Activated T-cell treated with anti-CD3 and anti-CD28 coated beads, Interleukin-2, amount 50 U/mL, for 48 hours (primary cell): ENCODE measurements around the gene COBLL1.

ENCODE experiments used
- DNase-seq, 2 experiments: peaks; one replicate each; pipeline ENCODE4 v3.0.0-alpha.2; 2020

The COBLL1 gene

DNA sequence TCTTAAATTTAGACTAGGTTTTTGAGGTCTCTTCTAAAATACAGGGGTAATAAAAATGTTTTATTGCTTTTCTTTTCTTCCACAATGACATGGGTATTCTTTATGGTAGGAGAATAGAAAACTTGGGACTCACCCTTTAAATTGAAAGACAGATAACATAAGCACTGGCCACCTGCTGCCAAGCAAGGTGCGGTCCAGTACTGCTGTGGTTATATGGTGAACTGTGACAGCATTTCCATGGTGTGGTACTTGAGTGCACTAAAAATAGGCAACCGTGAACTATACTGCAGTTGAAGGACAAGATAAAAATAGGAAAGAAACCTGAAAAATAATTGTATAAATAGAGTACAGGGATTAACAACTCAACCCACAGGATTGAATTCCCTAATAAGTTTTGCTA lies 165.9 kb downstream of the COBLL1 start:
- no peak for DNase-seq

DNA sequence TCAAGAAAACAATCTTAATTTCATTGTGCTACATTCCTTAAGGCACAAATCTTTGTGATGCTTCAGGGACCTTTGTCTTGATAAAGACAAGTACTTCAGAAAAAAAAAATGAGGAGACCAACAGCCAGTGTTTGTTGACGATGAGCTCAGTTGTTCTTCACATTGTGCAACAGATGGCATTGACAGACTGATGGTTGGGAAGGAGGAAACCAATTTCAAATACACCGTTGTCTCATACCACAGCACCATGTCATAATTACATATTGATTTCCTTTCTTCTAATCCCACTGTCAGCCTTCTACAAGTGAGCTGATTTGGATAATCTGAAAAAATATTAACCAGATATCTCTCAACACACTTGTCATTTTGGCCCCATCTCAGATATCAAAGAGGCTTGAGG lies 166.6 kb downstream of the COBLL1 start:
- DNase-seq: no peak

DNA sequence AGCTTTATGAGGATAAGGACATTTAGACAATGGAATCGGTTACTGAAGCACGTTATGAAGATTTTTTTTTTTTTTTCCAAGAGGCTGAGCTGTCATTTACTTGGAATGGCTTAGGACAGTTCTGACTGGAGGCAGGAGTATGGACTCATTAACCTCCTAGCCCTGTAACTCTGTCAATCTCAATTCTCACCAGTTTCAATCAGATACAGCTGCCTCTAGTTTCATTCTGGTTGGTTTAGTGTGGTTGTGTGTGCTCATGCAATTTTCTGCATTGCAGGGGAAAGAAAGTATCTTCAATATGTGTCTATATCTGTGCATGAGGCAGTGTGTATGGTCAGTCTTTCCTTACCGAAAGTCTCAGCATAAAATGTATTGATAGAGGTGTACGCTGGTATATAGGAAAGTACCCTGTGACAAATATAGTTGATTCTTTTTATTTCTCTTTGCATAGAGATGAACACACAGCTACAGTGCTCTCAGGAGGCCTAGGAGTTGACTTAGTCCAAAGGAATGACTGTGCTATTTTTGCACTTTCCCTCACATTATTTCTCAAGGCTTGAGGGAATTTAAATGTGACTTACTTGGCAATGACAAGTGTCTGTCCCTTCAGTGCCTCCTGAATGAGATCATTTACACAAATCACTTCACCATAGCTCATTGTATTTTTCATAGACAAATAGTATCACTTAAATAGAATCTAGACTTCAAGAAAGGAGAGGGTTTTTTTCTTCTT lies 169.8 kb downstream of the COBLL1 start:
- DNase-seq: no peak

DNA sequence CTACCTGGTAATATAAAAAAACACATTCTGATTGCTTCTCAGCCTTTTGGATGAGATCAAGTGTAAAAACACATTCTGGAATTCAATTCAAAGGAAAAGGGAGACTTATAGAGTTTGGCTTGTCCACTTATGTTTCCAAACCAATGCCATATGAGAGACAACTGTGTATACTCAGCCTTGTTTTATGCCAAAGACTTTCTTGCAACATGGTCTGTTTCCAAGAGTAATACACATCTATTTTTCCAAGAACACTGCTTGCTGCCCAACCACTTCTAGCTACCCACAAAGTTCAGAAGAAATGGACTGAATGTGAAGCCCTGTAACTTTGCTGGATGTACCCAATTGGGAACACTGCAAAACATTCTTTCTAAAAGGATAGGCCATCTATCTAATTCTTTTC lies 172.3 kb downstream of the COBLL1 start:
- DNase-seq: no peak

DNA sequence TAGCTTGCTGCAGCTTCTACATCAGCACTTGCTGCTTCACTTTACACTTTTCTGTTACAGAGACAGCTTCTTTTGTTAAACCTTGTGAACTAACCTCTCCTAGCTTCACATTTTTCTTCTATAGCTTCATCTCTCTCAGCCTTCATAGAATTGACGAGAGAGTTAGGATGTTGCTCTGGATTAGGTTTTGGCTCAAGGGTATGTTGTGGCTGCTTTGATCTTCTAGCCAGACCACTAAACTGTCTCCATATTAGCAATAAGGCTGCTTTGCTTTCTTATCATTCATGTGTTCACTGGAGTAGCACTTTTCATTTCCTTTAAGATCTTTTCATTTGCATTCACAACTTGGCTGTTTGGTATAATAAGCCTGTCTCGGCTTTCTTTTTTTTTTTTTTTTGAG lies 174.1 kb downstream of the COBLL1 start:
- DNase-seq: no peak

DNA sequence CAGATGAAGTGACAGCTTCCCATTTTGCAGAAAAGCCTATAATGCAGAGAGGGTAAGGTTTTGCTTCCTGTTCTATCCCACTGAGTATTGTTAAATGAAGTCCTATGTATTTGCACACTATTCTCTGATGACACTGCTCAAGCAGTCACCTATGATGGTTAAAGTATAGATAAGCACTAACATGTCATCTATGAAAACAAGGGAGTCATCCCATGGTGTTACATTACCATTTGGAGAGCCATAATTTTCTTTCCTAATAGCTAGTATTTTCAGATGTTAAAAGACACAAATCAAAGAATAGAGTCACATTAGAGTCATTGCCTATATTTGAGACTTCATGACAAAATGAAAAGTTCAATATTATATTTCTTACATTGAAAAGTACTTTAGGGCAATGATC lies 177.6 kb downstream of the COBLL1 start:
- no peak for DNase-seq

DNA sequence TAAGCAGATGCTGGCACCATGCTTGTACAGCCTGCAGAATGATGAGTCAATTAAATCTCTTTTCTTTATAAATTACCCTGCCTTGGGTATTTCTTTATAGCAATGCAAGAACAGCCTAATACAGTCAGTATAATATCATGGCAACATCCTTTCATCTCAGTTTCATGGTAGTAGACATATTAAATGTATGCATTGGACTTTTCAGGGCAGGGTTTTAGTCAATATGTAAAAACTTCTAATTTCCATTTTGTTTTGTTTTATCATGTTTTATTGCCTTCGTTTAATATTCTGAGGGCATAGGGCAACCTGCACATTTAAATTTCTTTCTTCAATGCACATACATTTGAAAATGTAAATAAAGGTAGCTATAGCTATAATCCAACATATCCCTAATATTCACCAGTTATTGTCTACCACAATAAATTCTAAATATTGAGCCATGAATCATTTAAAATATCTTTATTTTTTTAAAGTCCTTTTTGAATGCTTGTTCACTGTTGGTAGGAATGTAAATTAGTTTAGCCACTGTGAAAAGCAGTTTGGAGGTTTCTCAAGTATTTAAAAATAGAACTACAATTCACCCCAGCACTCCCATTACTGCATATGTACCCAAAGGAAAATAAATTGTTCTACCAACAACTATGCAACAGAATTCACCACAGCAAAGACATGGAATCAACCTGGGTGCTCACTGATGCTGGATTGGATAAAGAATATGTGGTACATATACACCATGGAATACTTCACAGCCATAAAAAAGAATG lies 178.6 kb downstream of the COBLL1 start:
- DNase-seq: no peak

DNA sequence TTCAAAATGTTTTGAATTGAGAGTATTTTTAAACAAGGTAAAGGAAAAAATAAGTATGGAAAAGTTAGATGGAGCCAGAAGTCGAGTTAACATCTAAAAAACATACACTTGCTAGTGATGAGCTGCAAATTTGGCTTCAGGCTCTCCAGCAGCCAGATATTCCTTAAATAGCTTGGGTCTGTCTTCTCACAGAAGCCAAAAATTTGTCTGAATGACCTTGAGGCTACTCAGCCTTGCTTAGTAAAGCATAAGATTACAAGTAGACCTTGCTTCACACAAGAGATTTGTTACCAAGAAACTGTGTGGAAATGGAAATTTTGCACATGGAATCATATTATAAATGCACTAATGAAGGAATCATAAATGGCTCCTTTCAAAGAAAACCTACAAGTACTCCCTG lies 179.6 kb downstream of the COBLL1 start:
- DNase-seq: no peak

DNA sequence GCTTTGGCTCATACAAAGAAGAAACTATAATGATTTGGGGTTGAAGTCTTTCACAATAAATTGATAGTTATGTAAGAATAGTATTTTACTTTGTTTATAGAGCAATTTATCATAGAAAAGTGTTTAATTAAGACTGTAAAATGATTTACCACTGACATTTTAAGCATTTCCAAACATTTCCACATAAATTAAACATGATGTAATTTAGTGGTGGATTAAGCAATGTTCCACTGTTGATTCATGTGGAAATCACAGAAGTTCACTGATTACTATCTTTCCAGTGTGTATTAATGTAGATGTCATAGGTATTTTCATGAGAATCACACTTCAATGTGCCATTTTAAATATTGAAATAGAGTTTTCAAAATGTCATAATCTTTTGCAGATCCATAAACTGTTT lies 180.3 kb downstream of the COBLL1 start:
- no peak for DNase-seq

DNA sequence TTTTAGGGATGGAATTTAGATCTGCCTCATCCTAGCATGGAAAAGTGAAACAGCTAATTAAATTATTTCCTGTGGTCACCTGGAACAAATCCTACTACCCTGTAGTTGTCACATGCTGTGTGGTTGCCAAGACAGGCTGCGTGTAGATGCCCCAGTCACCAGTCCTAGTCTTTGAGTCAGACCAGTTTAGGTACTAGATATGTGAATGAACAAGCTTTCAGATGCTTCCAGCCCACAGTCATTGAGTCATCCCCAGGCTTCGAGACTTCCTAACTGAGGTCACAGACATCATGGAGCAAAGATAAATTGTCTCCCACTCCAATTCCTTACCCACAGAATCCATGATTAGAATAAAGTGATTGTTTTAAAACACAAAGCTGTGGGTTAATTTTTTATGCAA lies 184.5 kb downstream of the COBLL1 start:
- no peak for DNase-seq

DNA sequence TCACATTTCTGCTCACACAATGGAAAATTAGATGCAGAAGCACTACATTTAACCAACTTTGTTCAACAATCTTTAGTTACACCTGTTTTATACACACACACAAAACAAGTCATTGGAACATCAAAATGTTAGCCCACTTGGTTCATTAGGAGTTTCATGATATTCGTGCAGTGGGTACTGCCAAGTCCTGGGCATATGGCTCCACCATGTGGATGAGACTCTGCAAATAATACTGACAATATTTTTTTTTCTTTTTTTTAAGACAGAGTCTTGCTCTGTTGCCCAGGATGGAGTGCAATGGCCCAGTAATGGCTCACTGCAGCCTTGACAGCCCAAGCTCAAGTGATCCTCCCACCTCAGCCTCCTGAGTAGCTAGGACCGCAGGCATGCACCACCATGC lies 185.9 kb downstream of the COBLL1 start:
- DNase-seq: no peak

DNA sequence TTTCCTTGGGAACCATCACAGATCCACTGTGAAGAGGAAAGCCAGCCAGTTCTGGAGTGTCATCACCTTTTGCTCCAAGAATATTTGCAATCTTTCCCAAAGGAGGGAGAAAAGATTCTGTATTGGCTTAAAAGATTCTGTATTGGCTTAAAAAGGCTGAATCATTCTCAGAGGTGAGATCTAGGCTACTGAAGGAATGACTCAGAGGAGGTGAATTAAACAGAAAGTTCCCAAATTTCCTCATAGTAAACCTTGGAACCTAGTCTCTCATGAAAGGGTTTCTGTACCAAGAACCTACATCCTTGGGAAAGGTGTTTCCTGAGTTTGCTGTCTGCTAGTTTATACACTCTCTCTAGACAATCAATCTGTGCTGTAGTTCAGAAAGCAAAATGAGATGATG lies 186.3 kb downstream of the COBLL1 start:
- DNase-seq: no peak

DNA sequence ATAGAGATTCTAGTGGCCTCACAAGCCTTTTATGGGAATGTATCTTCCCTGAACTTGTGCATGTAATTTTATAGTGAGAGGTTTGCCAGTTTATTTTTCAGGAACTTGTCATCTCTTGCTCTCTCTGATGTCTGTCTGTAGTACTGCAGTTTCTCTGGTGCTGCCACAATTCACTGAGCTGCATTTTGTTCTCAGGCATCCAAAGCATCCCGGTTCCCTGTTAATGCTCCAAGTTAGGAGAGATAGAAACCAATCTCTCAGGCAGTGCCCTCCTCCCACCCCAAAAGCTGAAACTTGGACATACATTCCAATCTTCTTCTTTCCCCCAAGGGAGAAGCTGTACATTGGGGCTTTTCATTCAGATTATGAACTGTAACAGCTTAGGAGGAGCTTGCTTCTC lies 190.3 kb downstream of the COBLL1 start:
- no peak for DNase-seq

DNA sequence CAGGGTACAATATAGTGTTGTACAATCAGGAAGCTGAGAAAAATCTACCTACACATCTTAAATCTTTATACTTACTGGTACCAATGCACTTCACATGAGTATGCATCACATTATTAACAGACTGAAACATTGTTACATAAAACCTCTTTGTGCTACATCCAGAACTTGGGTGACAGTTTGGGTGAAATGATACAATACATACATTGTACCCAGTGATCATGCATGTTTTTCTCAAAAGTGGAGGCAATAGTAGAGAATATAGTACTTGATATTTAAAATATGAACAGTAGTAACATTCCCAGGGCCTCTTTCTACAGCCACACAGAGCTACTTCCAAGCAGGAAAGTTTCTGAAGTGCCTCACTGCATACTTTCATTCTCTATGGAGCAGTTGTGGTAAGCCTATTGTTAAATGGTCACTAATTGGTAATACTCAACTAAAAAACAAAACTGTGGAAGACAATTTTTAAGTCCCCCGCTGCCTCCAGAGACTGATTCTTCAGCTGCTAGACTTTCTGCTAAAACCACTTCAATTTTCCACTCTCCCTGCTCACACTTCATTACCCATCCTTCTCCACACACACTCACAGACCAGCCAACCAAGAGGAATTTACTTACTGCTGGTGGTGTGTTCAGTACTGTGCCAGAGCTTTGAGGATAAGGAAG lies 197.5 kb downstream of the COBLL1 start:
- DNase-seq: no peak

DNA sequence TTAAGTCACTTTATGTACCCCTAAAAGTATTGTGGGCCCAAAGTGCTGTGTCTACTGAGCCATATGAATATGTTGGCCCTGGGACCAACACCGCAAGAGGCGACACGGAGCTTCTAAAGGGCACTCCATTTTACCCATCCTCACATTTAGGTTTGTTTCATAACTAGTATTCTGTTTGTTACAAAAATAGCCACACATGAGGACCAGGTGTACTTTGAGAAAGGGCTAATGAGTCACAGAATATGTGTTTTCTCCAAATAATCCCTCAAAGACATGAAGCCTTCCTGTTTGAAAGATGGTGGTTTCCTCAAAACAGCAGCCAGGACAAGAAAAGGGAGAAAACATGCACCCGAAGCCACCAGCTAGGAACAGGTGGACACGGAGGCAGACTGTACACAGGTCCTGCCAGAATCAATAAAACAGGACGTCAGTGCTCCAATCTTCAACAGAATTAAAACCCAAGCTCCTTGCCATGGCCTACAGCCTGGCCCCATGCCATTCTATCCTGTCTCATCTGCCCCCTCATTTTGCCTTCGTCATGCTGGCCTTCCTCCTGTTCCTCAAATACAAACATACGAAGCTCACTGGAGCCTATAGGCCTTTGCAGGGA lies 198.6 kb downstream of the COBLL1 start:
- DNase-seq: no peak

DNA sequence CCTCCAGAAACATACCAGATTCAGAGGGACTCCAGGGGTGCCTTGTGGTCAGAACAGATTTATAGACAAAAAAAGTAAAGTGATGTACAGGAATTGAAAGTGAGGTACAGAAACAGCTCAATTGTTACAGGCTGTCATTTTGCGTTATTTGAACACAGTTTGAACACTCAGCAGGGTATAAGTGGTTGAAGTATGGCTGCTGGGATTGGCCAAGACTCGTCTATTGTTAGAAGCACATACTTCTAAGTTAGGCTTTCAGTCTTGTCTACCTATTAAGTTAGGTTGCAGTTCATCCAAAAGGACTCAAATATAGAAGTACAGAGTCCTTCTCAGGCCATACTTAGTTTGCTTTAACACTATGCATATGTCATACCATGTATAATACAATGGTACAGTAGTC lies 199.4 kb downstream of the COBLL1 start:
- DNase-seq: no peak
